Measurements from ENCODE around the gene PITPNM2. TPM values are rescaled to one million over a fixed set of nuclear protein-coding genes. Genes with fewer than 3 reads are reported as not detected.

Gene PITPNM2
- total RNA-seq, 1 experiment from 2014 or later, result 2.9 TPM

Other genes with a start within 250 kb of the PITPNM2 start
- 5.8 and 9.6 TPM in 2 replicates for gene ABCB9, start 184.6 kb downstream of the PITPNM2 start, total RNA-seq (2014; rRNA removed; shearing (Covaris generic))
- 13.0 and 17.2 TPM in 2 replicates for gene OGFOD2, start 175.8 kb downstream of the PITPNM2 start, total RNA-seq (2014; rRNA removed; shearing (Covaris generic))
- gene ARL6IP4, start 170.4 kb downstream of the PITPNM2 start, total RNA-seq (2014; rRNA removed; shearing (Covaris generic)), result 99.5 and 197 TPM in 2 replicates
- gene MPHOSPH9, start 82.1 kb upstream of the PITPNM2 start, total RNA-seq (2014; rRNA removed; shearing (Covaris generic)), result 52.7 and 80.0 TPM in 2 replicates
- 25.5 and 32.1 TPM in 2 replicates for gene MTRFR, start 82.3 kb upstream of the PITPNM2 start, total RNA-seq (2014; rRNA removed; shearing (Covaris generic))
- 224 and 249 TPM in 2 replicates for gene CDK2AP1, start 120.8 kb upstream of the PITPNM2 start, total RNA-seq (2014; rRNA removed; shearing (Covaris generic))
- 10.5 and 16.3 TPM in 2 replicates for gene SBNO1, start 213.8 kb upstream of the PITPNM2 start, total RNA-seq (2014; rRNA removed; shearing (Covaris generic))
- gene KMT5A, start 233.0 kb upstream of the PITPNM2 start, total RNA-seq (2014; rRNA removed; shearing (Covaris generic)), result 32.2 and 51.5 TPM in 2 replicates

Measured in M059J (cell line).